ENCODE measurements around the gene ADTRP.

Gene ADTRP

DNA sequence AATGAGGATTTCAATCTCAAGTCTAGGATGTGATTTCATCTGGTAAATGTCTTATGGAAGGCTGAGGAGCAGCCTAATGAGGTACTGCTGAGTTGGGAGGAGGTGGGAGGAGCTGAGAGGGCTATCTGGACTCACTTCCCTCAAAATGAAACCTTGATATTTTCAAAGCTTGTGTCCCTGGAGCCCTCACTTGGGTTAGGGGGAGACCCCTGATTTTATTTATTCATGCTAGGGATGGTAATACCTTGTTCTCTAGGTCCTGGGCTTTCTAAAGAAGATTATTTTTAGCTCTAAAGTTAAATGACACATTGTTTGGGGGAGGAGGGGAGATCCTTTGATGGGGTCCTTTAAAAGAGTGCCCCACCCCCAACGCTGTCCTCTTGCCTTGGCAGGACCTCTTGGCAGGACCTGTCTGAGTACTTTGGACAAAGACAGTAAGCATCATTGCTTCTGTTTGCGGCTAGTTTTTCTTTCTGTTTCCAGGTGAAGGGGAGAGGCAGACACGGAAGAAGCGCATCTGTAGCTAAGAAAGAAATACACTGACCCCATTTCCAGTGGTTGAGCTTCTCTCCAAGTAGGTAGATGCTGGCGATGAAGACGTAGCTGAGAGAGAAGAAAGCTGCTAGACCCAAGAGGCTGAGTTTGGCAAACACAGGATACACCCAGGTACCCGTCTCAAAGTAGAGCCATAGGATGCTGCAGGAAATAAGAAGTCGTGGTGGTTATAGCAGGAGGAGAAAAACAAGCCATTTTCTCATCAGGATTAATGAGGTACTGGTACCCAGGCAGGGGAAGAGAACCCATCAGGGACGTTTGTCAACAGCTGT lies 55.6 kb downstream of the ADTRP start:
- DNase-seq, result no peak

DNA sequence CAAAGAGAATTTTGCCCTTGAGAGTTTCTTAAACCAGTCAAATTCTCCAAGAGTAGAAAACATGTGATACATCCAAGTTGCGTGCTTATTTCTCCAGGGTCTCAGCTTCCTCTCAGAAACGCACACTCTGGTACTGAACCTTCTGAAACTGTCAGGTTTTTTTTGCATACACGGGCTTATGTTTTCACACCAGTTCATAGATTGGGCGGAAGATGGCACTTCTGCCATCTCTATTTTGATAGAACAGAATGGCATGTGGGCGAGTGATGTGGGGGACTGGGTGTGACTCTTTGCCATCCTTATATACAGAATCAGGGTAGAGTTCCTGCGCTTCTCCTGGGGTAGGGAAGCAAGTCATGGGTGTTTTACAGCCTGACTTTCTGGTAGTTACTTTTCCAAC lies 56.4 kb downstream of the ADTRP start:
- DNase-seq, result no peak

DNA sequence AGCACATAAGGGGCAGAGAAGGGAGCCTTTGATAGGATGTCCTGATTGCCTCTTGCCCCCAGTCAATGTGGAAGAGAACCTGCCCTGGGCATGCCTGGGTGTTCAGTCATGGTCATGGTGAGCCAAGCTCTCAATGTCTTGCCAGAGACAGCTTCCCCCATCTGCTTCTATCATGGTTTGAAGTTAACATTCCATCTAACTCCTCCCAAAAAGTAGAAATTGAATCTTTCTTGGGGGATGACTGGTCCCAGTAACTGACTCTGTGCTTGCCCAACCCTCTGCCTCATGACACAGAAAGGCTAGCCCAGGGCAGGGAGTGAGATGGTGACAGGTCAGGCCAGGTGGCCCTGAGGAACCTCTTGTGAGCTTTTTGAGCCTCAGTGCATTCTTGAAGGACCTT lies 60.1 kb downstream of the ADTRP start:
- DNase-seq, result no peak

DNA sequence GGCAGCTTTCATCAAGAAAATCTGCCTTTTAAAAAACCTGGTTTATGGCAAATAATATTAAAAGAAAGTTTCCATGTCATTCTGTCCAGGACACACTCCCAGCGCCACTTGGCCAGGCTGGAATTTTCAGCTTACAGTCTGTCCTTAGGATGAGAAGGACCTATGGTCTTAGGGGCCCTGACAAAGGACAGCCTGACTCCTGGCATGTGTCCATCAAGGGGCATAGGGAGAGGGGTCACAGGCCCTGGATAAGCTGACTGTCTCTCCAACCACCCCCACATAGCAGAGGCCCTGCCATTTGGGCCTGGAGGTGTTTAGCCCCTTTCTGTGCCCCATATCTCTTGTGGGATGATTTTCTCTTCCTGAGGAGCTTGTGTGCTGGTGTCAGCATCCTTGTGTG lies 60.6 kb downstream of the ADTRP start:
- no peak for DNase-seq

DNA sequence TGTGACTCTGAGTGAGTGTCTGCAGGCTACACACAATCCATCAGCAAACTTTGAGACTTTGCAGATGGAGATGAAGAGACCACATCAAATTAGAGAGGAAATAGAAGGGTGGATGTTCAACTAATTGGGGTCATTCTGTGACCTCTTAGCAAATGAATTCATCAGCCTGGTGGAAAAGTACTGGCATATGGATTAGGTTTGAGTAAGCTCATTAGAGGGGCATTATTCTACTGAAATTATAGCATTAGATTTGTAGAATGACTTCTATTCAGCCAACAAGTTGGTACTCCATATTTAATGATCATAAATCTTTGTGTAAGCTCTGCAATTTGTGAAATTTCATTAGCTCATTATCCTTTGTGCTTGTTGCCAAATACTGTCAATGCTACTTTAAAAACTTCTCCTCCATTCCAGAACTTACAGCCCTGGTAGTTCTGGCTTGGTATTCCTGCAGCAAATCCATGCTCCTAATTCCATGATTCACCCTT lies 63.8 kb downstream of the ADTRP start:
- no peak for DNase-seq

DNA sequence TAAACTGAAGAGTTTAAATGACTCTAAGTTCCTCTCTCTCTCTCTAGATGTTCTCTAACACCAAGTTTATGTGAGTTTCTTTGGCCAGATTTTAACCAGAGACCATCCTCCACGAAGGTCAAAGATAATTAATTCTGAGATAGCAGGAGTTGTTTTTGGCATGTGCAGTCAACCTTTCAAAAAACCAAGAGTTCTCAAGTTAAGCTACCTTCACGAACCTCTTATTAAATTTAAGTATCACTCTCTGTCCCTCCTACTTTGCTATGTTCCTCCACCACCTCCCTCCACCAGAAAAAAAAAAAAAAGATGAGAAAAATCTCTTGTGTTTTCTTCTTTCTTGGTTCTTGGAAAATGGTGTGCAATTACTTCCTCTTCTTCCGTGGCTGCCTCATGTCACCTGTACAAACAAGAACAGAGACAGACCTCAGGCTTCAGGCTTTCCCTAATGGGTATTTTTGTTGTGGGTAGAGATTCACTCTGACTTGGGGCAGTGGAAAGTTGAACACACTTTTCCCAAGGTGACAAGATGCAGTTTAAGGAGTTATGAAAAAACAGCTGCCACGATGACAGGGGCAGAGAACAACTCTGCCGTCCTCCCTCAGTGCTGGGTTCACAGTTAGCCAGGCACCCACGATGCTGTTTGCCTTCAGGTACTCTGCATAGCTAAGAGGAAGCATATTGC lies 64.3 kb downstream of the ADTRP start:
- no peak for DNase-seq

DNA sequence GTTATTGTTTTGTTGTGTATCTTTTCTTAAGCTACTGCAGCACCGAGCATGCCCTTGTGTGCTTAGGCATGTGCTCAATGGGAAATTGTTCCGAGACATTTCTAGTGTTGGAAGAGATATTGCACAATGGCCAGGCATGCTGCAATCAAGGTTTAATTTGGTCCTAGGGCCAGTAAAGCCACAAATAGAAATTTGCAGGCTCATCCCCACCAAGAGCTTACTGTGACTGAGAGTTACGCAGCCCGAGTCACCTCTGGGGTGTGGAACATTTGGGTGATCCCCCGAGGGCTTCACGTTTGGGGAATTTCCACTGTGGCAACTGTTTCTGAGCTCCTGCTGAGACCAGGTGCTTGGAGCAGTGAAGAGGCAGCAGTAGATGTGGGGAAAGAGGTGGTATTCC lies 65.8 kb downstream of the ADTRP start:
- no peak for DNase-seq

DNA sequence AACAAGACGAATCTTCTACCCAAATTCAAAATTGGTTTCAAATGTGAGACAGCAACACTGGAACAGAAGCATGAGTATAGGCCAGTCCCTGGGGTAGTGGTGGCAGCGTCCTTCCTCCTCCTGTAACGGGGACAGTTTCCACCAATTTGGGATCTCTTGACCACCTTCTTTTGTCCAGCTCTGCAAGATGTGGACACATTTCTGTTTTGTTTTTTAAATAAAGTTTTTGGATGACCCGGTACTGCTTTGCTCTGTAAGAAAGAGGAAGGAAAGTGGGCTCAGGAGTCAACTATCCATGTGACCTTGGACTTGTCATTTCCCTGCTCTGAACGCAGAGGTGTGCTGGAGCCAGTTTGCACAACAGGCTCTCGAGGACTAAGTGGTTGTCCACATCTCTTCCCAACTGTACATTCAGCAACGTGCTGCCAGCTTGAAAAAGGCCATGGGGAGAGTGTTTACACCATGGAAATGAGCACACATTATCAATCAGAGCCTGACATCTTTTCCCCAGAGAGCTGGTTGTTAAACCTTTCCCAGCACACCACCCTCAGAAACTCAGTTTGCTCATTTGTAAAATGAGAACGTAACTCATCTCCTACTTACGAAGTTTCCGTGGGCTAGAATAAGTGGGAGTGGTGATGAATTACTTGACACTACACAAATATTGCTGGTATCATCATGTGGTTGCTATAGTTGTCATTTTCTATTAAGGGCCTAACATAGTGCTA lies 66.5 kb downstream of the ADTRP start:
- no peak for DNase-seq

DNA sequence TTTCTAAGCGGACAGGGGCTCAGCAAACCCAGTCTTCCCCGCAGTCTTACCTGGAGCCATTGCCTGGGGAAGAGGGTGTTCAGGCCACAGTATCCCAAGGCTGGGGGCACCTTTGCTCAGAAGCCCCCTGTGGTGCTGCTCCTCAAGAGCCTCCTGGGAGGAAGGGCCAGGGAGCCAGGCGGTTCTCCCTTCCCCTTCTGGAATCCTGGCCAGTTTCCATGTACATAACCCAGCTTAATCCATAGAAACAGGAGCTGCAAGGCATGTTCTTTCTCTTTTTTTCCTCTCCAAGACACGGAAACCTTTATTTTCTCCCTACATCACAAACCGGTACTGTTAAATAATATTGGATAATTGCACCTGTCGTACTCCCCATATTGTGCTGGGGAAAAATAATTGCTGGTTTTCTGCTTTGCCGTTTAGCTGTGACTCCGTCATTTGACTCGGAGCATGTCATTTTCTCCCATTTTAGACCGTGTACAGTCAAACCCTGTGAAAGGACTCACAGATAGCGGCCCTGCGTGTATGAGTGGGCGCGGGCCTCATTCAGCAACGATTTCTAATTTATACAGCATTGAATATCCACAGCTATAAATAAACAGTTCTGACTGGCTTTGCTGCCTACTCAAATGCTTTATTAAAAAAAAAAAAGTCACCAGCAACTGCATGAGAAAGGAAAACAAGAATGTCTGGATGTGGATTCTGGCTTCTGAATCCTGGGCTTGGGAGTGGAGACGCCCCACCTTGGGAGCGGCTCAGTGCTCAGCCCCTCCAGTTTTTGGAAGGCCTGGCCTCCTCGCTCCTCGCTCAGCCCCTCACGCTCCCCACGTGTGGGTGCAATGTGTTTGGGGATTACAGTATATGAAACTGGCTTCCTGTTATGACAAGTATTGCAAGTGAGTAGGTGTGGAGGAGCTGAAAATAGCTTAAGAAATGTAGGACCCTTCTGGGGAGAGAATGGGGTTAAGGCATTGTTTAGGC lies 67.3 kb downstream of the ADTRP start:
- peak; percentile 43 to 62 for DNase-seq

DNA sequence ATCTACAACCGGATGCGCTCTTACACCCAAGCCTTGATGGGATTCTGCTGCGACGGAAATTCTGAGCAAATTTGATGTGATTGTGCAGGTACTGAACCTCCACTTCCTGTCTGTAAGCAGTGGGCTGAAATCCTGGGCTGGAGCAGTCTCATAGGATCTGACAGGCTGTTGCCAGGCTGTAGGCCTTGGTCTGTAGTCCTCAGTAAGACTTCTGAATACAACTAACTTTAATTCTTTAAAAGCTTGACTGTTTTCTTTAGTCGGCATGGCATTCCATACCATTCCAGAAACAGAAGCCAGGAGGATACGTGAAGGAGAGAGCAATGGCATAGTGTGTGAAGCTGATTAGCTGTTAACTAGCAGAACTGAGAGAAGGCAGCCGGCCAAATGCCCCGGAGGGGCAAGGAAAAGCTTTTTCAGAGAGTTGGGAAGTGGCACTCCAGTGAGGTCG lies 68.3 kb downstream of the ADTRP start:
- no peak for DNase-seq

DNA sequence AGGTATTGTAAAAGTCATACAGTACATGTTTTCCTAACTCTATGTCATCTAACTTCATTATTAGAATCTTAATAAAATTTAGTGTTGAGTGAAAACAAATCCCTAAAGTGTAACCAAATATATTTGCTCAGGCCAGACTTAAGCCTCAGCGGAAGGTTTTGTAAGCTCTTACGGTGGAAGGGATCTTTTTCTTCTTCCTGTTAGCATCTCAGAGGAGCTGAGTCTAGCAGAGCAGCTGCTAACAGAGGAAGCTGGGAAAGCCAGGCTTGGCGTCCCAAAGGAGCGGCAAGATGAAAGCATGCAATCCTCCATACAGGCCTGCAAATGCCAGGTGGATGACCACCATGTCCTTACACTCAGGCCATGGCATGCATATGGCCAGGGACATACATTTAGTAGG lies 72.4 kb downstream of the ADTRP start:
- no peak for DNase-seq

DNA sequence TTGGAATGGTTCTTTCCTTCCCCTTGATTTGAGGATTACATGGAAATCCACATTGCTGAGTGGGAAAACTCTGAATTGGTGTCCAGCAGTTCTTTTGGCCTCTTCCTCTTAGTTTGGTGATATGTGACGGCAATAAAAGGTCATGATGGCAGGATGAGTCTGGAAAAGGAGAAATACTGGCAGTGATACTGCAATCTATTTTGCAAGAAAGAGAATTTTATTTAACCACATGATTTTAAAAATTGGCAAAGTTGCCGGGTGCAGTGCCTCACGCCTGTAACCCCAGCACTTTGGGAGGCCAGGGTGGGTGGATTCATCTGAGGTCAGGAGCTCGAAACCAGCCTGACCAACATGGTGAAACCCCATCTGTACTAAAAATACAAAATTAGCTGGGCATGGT lies 73.1 kb downstream of the ADTRP start:
- DNase-seq, result no peak

DNA sequence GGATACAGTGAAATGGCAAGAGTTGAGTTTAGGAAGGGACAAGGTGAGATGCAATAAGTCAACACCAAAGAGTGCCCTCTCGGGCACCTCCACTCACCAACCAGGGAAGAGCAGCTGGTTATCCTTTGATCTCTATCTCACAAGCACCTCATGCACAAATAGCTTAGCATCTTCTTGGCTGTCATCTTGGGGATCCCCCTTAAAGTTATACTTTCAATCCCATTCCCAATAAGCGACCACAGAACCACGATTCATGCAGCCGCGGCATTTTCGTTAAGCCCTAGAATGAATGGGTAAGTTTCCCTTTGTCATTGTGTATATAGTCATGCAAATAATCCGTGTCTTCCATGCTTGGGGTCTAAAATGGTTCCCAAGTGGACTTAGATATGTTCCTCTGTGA lies 73.5 kb downstream of the ADTRP start:
- DNase-seq, result no peak

DNA sequence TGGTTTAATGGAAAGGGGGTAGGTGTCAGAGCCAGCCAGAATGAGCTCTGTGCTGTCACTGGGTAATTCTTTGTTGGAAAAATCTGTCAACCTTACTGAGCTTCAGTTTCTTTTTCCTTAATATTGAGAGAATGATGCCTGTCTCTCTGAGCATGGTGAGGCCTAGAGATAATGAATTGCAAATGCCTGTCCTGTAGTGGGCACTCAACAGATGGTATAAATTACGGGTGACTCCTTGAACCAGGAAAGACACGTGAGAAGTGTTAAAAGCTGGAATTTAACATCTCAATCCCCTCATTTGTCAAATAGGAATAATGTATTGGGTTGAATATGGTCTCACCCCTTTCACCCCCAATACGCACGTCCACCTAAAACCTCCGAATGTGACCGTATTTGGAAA lies 74.9 kb downstream of the ADTRP start:
- no peak for DNase-seq

DNA sequence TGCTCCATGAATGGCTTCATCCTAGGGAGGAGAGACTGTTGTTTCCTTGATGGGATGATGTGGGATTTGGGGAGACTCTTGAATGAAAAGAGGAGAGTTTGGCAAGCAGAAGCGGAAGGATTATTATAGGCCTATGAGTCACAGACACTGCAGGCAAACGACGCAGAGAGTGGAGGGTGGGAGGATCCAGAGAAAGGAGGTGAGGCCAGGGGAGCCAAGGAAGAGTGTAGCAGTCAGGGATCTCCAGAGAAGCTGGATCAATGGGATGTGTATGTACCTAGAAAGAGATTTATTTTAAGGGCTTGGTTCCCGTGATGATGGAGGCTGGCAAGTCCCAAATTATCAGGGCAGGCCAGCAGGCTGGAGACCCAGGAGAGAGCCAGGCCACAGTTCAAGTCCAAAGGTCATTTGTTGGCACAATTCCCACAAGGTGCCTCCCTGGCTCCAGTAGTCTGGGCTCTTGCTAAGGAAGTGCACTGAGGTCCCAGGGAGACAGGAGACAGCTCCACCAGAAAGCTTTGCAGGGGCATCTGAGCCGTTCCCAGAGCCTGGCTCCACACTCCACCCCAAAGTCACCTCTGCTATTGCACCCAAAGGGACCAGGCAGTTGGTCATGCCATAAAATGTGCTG lies 76.0 kb downstream of the ADTRP start:
- DNase-seq, result no peak

DNA sequence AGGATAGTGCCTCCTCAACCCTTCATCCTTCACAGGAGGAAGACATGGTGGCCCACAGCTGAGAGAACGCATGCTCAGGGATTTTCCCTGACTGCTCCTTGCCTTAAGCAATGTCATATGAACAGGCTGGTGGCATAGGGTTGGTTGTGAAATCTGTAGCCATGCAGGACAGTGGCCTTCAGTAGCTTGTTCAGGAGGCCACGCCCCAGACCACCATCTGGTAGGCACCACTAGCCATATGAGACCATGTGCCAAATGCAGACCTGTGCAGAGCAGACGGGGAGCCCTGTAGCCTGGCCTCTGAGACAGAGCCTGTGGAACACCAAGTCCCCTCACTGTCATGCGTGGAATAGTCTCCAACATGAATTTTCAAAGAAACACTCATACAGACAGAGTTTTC lies 76.5 kb downstream of the ADTRP start:
- no peak for DNase-seq

DNA sequence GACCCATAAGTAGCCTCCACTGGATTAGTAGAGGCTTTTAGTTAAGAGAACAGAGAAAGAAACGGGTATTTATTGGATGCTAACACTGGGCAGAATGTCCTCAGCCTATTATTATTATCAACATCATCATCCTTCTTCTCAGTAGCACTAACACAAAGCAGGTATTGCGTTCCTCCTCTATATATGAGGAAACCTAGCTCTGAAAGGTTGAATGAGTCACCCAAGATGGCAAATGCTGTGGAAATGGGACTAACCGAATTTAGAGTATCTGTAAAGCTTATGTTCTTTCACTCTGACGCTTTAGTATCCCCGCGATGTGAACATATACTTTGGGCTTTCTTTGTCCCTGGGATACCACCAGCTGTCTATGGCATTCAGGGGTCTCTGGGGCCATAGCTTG lies 77.0 kb downstream of the ADTRP start:
- no peak for DNase-seq

DNA sequence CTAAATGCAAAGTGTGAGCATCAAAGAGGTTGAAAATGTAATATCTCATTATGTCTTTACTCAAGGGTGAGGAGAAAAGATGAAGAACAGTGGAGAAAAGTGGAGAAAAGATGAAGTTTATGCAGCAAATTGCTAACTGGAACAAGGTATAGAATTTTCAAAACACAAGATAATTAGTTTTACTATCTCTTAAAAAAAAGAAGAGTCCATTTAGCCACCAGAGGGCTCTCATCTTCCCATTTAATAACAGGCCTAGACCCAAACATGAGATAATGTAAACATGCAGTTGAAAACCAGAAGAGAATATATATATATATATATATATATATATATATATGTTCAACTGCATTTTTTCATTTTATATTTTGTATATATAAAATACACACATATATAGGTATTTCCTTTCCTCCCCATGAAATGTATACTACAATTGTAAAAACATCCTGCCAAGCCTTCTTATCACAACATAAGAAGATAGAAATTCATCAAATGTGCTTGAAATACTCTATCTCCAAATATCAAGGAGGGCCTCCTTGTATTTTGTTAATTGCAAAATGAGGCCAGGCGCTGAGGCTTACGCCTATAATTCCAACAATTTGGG lies 78.4 kb downstream of the ADTRP start:
- DNase-seq, result peak; percentile 52 to 59

DNA sequence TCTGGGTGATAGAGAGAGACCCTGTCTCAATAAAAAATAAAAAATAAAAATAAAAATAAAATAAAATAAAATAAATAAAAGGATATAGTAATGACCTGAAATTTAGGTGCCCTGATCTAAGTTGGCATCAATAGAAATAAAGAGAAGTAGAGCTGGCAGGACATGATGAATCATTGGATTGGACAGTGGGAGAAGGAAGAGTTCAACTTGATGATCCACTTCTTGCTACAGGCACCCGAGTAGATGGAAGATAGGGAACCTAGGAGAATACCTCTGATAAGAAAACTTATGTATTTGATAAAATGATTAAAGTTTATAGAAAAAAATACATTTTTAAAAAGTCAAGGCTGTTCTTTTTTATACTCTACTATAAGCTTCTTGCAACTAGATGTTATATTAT lies 79.0 kb downstream of the ADTRP start:
- DNase-seq, result no peak

DNA sequence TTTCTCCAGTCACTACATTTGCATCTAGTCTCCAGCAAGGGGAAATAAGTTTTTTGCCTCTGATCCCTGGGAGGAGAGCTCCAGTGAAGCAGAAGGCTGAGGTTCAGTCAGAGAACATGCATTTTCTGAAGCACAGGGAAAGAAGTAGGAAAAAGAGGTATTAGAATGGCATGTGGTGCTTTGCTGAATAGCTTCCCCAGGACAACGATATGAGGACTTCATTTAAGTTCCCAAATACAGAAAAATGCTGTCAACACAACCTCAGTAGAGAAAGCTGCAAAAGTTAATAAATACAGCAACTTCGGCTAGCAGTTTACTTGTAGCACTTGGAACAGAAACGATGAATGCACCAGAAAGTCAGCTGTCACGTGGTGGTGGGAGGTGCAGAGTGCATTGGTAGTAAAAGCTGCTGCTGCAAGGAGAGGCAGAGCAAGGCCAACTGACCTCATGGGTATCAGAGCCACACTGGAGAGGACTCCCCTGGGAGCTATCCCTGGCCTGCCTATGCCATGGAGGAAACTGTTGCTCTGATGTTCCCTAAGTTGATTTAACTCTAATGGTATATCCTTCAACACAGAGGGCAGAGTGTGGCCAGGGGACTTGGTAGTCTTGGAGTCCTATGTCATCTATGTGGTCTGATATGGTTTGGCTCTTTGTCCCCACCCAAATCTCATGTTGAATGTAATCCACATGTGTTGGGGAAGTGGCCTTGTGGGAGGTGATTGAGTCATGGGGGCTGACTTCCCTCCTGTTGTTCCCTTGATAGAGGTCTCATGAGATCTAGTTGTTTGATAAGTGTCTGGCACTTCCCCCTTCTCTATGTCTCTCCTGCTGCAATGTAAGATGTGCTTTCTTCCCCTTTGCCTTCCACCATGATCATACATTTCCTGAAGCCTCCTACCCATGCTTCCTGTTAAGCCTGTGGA lies 85.9 kb downstream of the ADTRP start:
- no peak for DNase-seq
